Stimulated activated CD4-positive, alpha-beta T cell treated with anti-CD3 and anti-CD28 coated beads, TNF-alpha, amount 100 ng/mL, for 1 hour (primary cell): ENCODE results near the gene MYORG.

Experiments
- DNase-seq, 3 donors: peaks; one replicate each; pipeline ENCODE4 v3.0.0-alpha.2; 2020; ENCODE audit warnings: low read depth in 3 of 3, low spot score in 1 of 3

The MYORG gene

GRCh38 chr9:34385561-34386230 lies 9.0 kb upstream of the MYORG start:
- no peak for DNase-seq

- DNase-seq = no peak
These were observed 7.9 kb upstream of the MYORG start for GRCh38 chr9:34384368-34385165.

- no peak for DNase-seq
These were observed 7.2 kb upstream of the MYORG start for GRCh38 chr9:34383904-34384303.

- no peak for DNase-seq
These were observed 6.2 kb upstream of the MYORG start for GRCh38 chr9:34382879-34383278.

- no peak for DNase-seq
These were observed 5.4 kb upstream of the MYORG start for GRCh38 chr9:34382054-34382453.

GRCh38 chr9:34381323-34381722 lies 4.6 kb upstream of the MYORG start:
- no peak for DNase-seq

- peak; percentile 29 to 70 (median 58) for DNase-seq
These were observed 4.0 kb upstream of the MYORG start for GRCh38 chr9:34380511-34381315.

GRCh38 chr9:34380034-34380510 lies 3.4 kb upstream of the MYORG start:
- no peak for DNase-seq

GRCh38 chr9:34379334-34380033 lies 2.8 kb upstream of the MYORG start:
- peak; percentile 74 to 83 (median 78) for DNase-seq

- DNase-seq = no peak
These were observed 1.8 kb upstream of the MYORG start for GRCh38 chr9:34378376-34379060.

- no peak for DNase-seq
These were observed 677 bp upstream of the MYORG start for GRCh38 chr9:34377404-34377746.

GRCh38 chr9:34375901-34376595 lies 650 bp downstream of the MYORG start:
- DNase-seq = no peak

- no peak for DNase-seq
These were observed 1.7 kb downstream of the MYORG start for GRCh38 chr9:34374905-34375552.

- DNase-seq = no peak
These were observed 2.4 kb downstream of the MYORG start for GRCh38 chr9:34374339-34374738.

GRCh38 chr9:34373749-34374148 lies 2.9 kb downstream of the MYORG start:
- no peak for DNase-seq

GRCh38 chr9:34372467-34373011 lies 4.2 kb downstream of the MYORG start:
- no peak for DNase-seq

- no peak for DNase-seq
These were observed 4.7 kb downstream of the MYORG start for GRCh38 chr9:34371886-34372466.

GRCh38 chr9:34370970-34371880 lies 5.5 kb downstream of the MYORG start:
- no peak for DNase-seq
